ENCODE data around the gene SLC35G2. TPM values are rescaled to one million over a fixed set of nuclear protein-coding genes. Genes with fewer than 3 reads are reported as not detected.

The SLC35G2 gene
- total RNA-seq (17.7 and 19.4 TPM in 2 replicates), polyA plus RNA-seq (19.6 and 23.9 TPM in 2 replicates), polyA minus RNA-seq (21.1 and 26.1 TPM in 2 replicates), Bru-seq, nascent RNA (percentile 90 among the genes with signal in this experiment), BruChase-seq, experiment 1, labeled RNA remaining after a 6-hour chase (percentile 90 among the genes with signal in this experiment), BruChase-seq, experiment 2, labeled RNA remaining after a 2-hour chase (percentile 89 among the genes with signal in this experiment)
- 13.1 and 14.1 TPM in 2 replicates for polyA plus RNA-seq (2011; cell fraction: cytosol; rRNA removed)
- 48.0 and 48.6 TPM in 2 replicates for polyA plus RNA-seq (2011; cell fraction: nucleus; rRNA removed)
- polyA plus RNA-seq (2012), result 14.4 and 15.4 TPM in 2 replicates
- polyA minus RNA-seq (2011; cell fraction: cytosol; rRNA and poly(A)+ RNA removed), result 5.7 TPM
- polyA minus RNA-seq (2011; cell fraction: nucleus; rRNA and poly(A)+ RNA removed), result 23.6 and 25.1 TPM in 2 replicates
- long read RNA-seq, transcript SLC35G2-202 (2 exons, 2,060 nt), result minor isoform, 19 of 65 reads
- long read RNA-seq, transcript SLC35G2-201 (2 exons, 1,577 nt), result major isoform, 22 of 65 reads
- long read RNA-seq, partial matches to known transcripts, result 1 of 65 reads
- long read RNA-seq, other reads (novel, unspliced or antisense), result 23 of 65 reads

DNA sequence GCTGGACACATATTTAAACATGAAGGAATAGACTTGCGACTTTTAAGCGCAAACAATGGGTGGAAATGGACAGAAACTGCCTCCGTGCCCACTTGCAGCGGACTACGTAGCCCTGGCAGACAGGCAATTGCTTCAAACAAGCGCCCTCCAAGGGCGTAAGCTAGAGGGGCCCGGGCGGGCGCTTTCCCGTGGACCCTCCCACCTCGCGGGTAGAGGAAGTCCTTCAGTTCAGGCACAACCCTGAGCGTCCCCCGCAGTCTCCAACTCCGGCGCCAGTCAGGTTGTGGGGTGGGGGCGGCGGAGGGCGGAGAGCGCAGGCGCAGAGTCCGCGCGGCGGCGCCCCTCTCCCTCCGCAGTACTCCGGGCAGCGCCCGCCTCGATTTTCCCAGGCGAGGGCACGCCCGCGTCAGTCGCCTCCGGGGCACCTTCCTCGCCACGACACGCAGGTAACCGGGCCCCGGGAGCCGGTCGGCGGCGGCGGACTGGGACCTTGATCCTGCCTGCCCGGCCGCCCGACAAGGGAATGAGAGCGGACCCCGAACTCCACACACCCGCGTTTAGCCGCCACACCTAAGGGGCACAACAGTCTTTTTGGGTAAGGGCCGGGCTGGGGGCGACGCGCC, at the start of gene SLC35G2:
SLC35G2 (plus strand) TSS at position 358 of the 623 bp plus-strand sequence. CDS start 35,335 bp downstream, outside the sequence.
- TF ChIP-seq POLR2A (IDR thresholded peaks at IDR 0.05; ENCODE audit: low read depth, low read length) (no peak), POLR2AphosphoS5 (IDR thresholded peaks at IDR 0.05; ENCODE audit: insufficient read depth, low read depth, low read length) (peak; percentile 60)
- intact Hi-C loops (cut with micrococcal nuclease) (loop anchor here (1.0 to 5.0 kb wide), 11 partner anchors 20 to 742 kb away; partner anchors contain the start of genes NCK1 and STAG1), dilution Hi-C loops (cut with MboI; ENCODE audit: extremely low pct_ligation_motif_present, low sequenced_read_pairs) (no loop called here)
- CTCF ChIA-PET, result interaction anchor here (0.7 to 1.0 kb wide), 5 partner anchors 18 to 195 kb away, joined by 3 to 11 read pairs (median 5); partner anchors contain the start of genes NCK1 and STAG1
- Histone ChIP-seq H3K27ac (ENCODE audit: insufficient read depth, low read depth, low read length) (peak within 1 kb of the TSS; percentile 97), H3K4me1 (ENCODE audit: control insufficient read depth, extremely low read depth, insufficient read depth, low read length) (peaks cover 16% of the 10 kb centered on the region), H3K4me2 (ENCODE audit: insufficient read depth, low read length) (peak within 1 kb of the TSS; percentile 92), H3K36me3 (ENCODE audit: control insufficient read depth in 2 of 2, extremely low read depth in 1 of 2, insufficient read depth in 2 of 2, low read length in 2 of 2) (no peaks in the 10 kb centered on the region), H2AFZ (ENCODE audit: low read depth, low read length) (peak within 1 kb of the TSS; percentile 59), H3K9me1 (replicated peaks; ENCODE audit: control insufficient read depth, extremely low read depth, insufficient read depth, low read length) (no peaks in the 10 kb centered on the region), H3K9ac (replicated peaks; ENCODE audit: extremely low read depth, insufficient read depth, low read length) (peak within 1 kb of the TSS; percentile 90), H3K79me2 (ENCODE audit: control insufficient read depth, insufficient read depth, low read length) (peaks cover 42% of the 10 kb centered on the region), H3K27me3 (ENCODE audit: control insufficient read depth in 2 of 2, insufficient read depth in 2 of 2, low read length in 2 of 2) (no peaks in the 10 kb centered on the region), H3K4me3 (replicated peaks in 1 of 3; ENCODE audit: insufficient read depth in 1 of 3, low read depth in 1 of 3, low read length in 3 of 3) (peak within 1 kb of the TSS; percentile 31 to 78 (median 77)), H3K9me3 (replicated peaks; ENCODE audit: control insufficient read depth, insufficient read depth, low read length) (no peaks in the 10 kb centered on the region), H4K20me1 (replicated peaks; ENCODE audit: control insufficient read depth, extremely low read depth, insufficient read depth, low read length) (no peaks in the 10 kb centered on the region)
- BruUV-seq (replicated peaks), result no TSS peak
- POLR2A ChIA-PET, result interaction anchor here (0.8 to 1.1 kb wide), 3 partner anchors 20 to 66 kb away, joined by 3 to 5 read pairs (median 3); partner anchors contain the start of genes NCK1 and STAG1
- FAIRE-seq (no peak), DNase-seq (ENCODE audit: low read depth, low spot score) (peak; percentile 84)

DNA sequence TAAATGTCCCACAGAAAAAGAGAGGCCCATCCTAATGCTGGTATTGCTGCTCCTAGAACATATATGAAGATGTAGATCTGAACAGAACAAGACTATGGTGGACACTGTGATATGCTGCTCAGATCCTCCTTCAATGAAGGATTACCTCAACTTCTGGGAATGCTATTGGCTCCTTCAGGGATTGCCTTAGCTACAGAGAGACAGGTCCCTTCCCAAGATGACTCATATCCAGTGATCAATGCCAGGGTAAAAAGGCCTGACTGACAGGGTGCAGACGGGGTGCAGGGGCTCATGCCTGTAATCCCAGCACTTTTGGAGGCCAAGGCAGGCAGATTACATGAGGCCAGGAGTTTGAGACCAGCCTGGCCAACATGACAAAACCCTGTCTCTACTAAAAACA, 46.2 kb upstream of the SLC35G2 start:
- H3K4me2 ChIP-seq (ENCODE audit: insufficient read depth, low read length), result no peak overlapping the region

More for the DNA sequence above, 46.2 kb upstream of the SLC35G2 start:
- dilution Hi-C loops (cut with MboI; ENCODE audit: extremely low pct_ligation_motif_present, low sequenced_read_pairs), result no loop called here
- no TSS peak for BruUV-seq (replicated peaks)
- DNase-seq (ENCODE audit: low read depth, low spot score) (no peak), FAIRE-seq (no peak)
- H3K9me1 ChIP-seq (replicated peaks; ENCODE audit: control insufficient read depth, extremely low read depth, insufficient read depth, low read length), result no peaks in the 10 kb centered on the region
- no peaks in the 10 kb centered on the region for H3K36me3 ChIP-seq (ENCODE audit: control insufficient read depth in 2 of 2, extremely low read depth in 1 of 2, insufficient read depth in 2 of 2, low read length in 2 of 2)
- TF ChIP-seq FOS (IDR thresholded peaks at IDR 0.05; ENCODE audit: borderline replicate concordance, insufficient read depth, low read length) (no peak), EZH2 (IDR thresholded peaks at IDR 0.05; ENCODE audit: borderline replicate concordance, low read depth, low read length, severe bottlenecking) (no peak), JUN (IDR thresholded peaks at IDR 0.05; ENCODE audit: borderline replicate concordance, insufficient read depth, insufficient read length, low read depth) (no peak), POLR2A (IDR thresholded peaks at IDR 0.05; ENCODE audit: low read depth, low read length) (no peak), GATA2 (IDR thresholded peaks at IDR 0.05; ENCODE audit: insufficient read depth, insufficient read length, low read depth, low read length) (no peak), MYC (IDR thresholded peaks at IDR 0.05; ENCODE audit: low read depth, low read length) (no peak), POLR2AphosphoS5 (IDR thresholded peaks at IDR 0.05; ENCODE audit: insufficient read depth, low read depth, low read length) (no peak)
- TF ChIP-seq, protein P1, sequence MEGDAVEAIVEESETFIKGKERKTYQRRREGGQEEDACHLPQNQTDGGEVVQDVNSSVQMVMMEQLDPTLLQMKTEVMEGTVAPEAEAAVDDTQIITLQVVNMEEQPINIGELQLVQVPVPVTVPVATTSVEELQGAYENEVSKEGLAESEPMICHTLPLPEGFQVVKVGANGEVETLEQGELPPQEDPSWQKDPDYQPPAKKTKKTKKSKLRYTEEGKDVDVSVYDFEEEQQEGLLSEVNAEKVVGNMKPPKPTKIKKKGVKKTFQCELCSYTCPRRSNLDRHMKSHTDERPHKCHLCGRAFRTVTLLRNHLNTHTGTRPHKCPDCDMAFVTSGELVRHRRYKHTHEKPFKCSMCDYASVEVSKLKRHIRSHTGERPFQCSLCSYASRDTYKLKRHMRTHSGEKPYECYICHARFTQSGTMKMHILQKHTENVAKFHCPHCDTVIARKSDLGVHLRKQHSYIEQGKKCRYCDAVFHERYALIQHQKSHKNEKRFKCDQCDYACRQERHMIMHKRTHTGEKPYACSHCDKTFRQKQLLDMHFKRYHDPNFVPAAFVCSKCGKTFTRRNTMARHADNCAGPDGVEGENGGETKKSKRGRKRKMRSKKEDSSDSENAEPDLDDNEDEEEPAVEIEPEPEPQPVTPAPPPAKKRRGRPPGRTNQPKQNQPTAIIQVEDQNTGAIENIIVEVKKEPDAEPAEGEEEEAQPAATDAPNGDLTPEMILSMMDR (IDR thresholded peaks at IDR 0.05; ENCODE audit: extremely low read depth in 1 of 2, insufficient read depth in 1 of 2, low read depth in 1 of 2, low read length in 2 of 2), result no peak
- TF ChIP-seq, protein P2, sequence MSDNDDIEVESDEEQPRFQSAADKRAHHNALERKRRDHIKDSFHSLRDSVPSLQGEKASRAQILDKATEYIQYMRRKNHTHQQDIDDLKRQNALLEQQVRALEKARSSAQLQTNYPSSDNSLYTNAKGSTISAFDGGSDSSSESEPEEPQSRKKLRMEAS (IDR thresholded peaks at IDR 0.05; ENCODE audit: insufficient read depth, insufficient read length), result no peak
- ChIA-PET CTCF (interaction anchor here (0.8 kb wide), 1 partner anchor 20 kb away, joined by 3 read pairs; the partner anchor contains the start of gene STAG1), POLR2A (no interaction called here)
- H3K4me1 ChIP-seq (ENCODE audit: control insufficient read depth, extremely low read depth, insufficient read depth, low read length), result no peaks in the 10 kb centered on the region
- H2AFZ ChIP-seq (ENCODE audit: low read depth, low read length), result no peak overlapping the region
- no peak overlapping the region for H3K4me3 ChIP-seq (replicated peaks in 1 of 3; ENCODE audit: insufficient read depth in 1 of 3, low read depth in 1 of 3, low read length in 3 of 3)
- no peak overlapping the region for H3K9ac ChIP-seq (replicated peaks; ENCODE audit: extremely low read depth, insufficient read depth, low read length)
- no peaks in the 10 kb centered on the region for H4K20me1 ChIP-seq (replicated peaks; ENCODE audit: control insufficient read depth, extremely low read depth, insufficient read depth, low read length)
- H3K27ac ChIP-seq (ENCODE audit: insufficient read depth, low read depth, low read length), result no peak overlapping the region
- H3K9me3 ChIP-seq (replicated peaks; ENCODE audit: control insufficient read depth, insufficient read depth, low read length), result no peaks in the 10 kb centered on the region
- intact Hi-C loops (cut with micrococcal nuclease), result no loop called here
- H3K27me3 ChIP-seq (ENCODE audit: control insufficient read depth in 2 of 2, insufficient read depth in 2 of 2, low read length in 2 of 2), result no peaks in the 10 kb centered on the region
- no peaks in the 10 kb centered on the region for H3K79me2 ChIP-seq (ENCODE audit: control insufficient read depth, insufficient read depth, low read length)

All from endothelial cell of umbilical vein (primary cell).